GM12878 (cell line): ENCODE results near the gene SNX30. TPM values are rescaled to one million over a fixed set of nuclear protein-coding genes. Genes with fewer than 3 reads are reported as not detected.

Experiments
- polyA plus RNA-seq, 11 experiments: library from polyadenylated mRNA; depleted of rRNA in 4 of 11; unstranded in 6 of 11; stranded (reverse) in 5 of 11; fragments of >200 nt; fragmentation: Nextera tagmentation in 4 of 11; fragmentation: Illumina TruSeq in 1 of 11; extraction: Ambion mirVana in 4 of 11; extraction: Trizol in 1 of 11; gene quantifications; 1 replicate in 1 of 11; 2 replicates in 10 of 11; pipeline versions ENCODE4 v1.2.1 to v1.2.3, GENCODE V29; 2011 to 2016; ENCODE audit warnings: inconsistent platforms in 2 of 11, missing spikeins in 2 of 11, low read depth in 1 of 11
- total RNA-seq, 4 experiments: library from RNA; depleted of rRNA in 3 of 4; stranded (reverse); fragments of >200 nt in 3 of 4; fragmentation: Illumina TruSeq in 1 of 4; extraction: Trizol in 1 of 4; gene quantifications; 2 replicates each; pipeline versions ENCODE4 v1.2.1 to v1.2.3, GENCODE V29; 2013 to 2021

SNX30 gene
- total and polyA plus RNA-seq, 10 of the 15 experiments (the other 5 are each of a cell fraction or from before 2014, with no cell fraction given), result 0.53 to 4.0 (median 1.5) TPM

Other genes with a start within 250 kb of the SNX30 start
- gene INIP, start 32.6 kb upstream of the SNX30 start, total RNA-seq (2014; rRNA removed), result 19.9 and 24.2 TPM in 2 replicates
- gene INIP, start 32.6 kb upstream of the SNX30 start, total RNA-seq (2014; rRNA removed; fragmentation: Illumina TruSeq; extraction: Trizol), result 27.3 and 29.7 TPM in 2 replicates
- 31.1 and 31.7 TPM in 2 replicates for gene INIP, start 32.6 kb upstream of the SNX30 start, total RNA-seq (2021)
- 42.1 and 56.6 TPM in 2 replicates for gene INIP, start 32.6 kb upstream of the SNX30 start, polyA plus RNA-seq (2011; rRNA removed)
- 33.3 and 37.2 TPM in 2 replicates for gene INIP, start 32.6 kb upstream of the SNX30 start, polyA plus RNA-seq (2014; fragmentation: Illumina TruSeq; extraction: Trizol)
- 10 to 100 TPM; 61.2 to 66.5 TPM for gene INIP, start 32.6 kb upstream of the SNX30 start, polyA plus RNA-seq (2014; fragmentation: Nextera tagmentation; extraction: Ambion mirVana)
- 17.3 and 18.9 TPM in 2 replicates for gene INIP, start 32.6 kb upstream of the SNX30 start, polyA plus RNA-seq (2014; rRNA removed)
- gene INIP, start 32.6 kb upstream of the SNX30 start, polyA plus RNA-seq (2016; fragmentation: Nextera tagmentation; extraction: Ambion mirVana), result 10 to 100 TPM; 48.5 to 53.1 TPM
- gene SLC46A2, start 140.1 kb downstream of the SNX30 start, total RNA-seq (2014; rRNA removed), result not detected in 2 replicates
- not detected in 2 replicates for gene SLC46A2, start 140.1 kb downstream of the SNX30 start, total RNA-seq (2014; rRNA removed; fragmentation: Illumina TruSeq; extraction: Trizol)
- not detected in 2 replicates for gene SLC46A2, start 140.1 kb downstream of the SNX30 start, total RNA-seq (2021)
- not detected in 2 replicates for gene SLC46A2, start 140.1 kb downstream of the SNX30 start, polyA plus RNA-seq (2011; rRNA removed)
- gene SLC46A2, start 140.1 kb downstream of the SNX30 start, polyA plus RNA-seq (2014; fragmentation: Illumina TruSeq; extraction: Trizol), result not detected in 2 replicates
- not detected for gene SLC46A2, start 140.1 kb downstream of the SNX30 start, polyA plus RNA-seq (2014; fragmentation: Nextera tagmentation; extraction: Ambion mirVana)
- gene SLC46A2, start 140.1 kb downstream of the SNX30 start, polyA plus RNA-seq (2014; rRNA removed), result not detected in 2 replicates
- gene SLC46A2, start 140.1 kb downstream of the SNX30 start, polyA plus RNA-seq (2016; fragmentation: Nextera tagmentation; extraction: Ambion mirVana), result not detected